Activated naive CD8-positive, alpha-beta T cell (primary cell): ENCODE data around the gene NMT1.
"Not testable (repeated sequence)": the region's sequence is repeated elsewhere in the genome, so short reads cannot be mapped to it uniquely, and the experiment has no call there.

Source experiments
- H3K27ac Mint-ChIP-seq: one replicate; pipeline ENCODE4 v1.8.0; 2021; ENCODE audit warnings: mixed read lengths
- H3K27me3 Mint-ChIP-seq: one replicate; pipeline ENCODE4 v1.8.0; 2021; ENCODE audit warnings: mixed read lengths
- H3K36me3 Mint-ChIP-seq: one replicate; pipeline ENCODE4 v1.8.0; 2021; ENCODE audit warnings: mixed read lengths
- H3K4me1 Mint-ChIP-seq: one replicate; pipeline ENCODE4 v1.8.0; 2021; ENCODE audit warnings: low read depth, mixed read lengths
- H3K4me3 Mint-ChIP-seq: one replicate; pipeline ENCODE4 v1.8.0; 2021; ENCODE audit warnings: mild to moderate bottlenecking, mixed read lengths
- H3K9me3 Mint-ChIP-seq: one replicate; pipeline ENCODE4 v1.8.0; 2021; ENCODE audit warnings: low read depth, mixed read lengths

Gene NMT1

DNA sequence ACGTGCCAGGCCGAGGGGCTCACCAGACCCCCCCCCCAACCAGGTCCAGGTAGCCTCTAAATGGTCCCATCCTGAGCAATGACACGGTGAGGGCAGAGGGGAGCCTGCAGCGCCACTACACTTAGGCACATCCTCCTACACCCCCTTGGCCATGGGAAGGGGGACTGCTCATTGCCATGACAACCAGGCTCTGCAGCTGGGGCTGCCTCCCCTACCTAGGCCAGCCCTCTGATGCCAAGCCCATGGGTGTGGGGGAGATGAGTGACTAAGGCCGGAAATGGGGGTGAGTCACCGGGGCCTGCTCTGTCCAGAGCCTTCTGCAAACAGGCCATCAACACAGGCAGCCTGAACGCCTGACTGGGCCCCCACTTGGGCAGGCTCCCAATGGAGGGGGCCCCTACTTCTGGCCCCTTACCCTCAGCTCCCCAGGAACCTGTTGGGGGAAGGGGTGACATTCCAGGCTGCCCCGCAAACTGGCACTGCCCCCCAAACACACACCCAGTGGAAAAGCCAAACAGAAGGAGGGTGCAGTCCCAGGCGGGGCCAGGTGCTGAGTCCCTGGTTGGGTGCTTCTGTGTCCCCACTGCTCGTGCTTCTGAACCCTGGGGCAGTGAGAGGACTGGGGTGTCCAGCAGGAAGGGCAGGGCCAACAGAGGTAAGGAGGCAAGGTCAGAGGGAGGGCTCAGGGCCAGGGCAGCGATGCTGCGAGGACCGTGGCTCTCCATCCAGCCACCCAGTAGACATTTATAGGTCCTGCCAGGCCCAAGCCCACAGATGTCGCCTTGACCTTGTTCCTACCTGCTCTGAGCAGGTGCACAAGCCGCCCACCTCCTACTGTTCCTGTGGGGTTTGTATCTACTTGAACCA lies 63.0 kb downstream of the NMT1 start:
- peaks cover 2% of the 10 kb centered on the region for H3K4me1 Mint-ChIP-seq
- no peaks in the 10 kb centered on the region for H3K27me3 Mint-ChIP-seq
- no peaks in the 10 kb centered on the region for H3K9me3 Mint-ChIP-seq
- no peak overlapping the region for H3K27ac Mint-ChIP-seq
- H3K36me3 Mint-ChIP-seq: no peaks in the 10 kb centered on the region
- no peak overlapping the region for H3K4me3 Mint-ChIP-seq

DNA sequence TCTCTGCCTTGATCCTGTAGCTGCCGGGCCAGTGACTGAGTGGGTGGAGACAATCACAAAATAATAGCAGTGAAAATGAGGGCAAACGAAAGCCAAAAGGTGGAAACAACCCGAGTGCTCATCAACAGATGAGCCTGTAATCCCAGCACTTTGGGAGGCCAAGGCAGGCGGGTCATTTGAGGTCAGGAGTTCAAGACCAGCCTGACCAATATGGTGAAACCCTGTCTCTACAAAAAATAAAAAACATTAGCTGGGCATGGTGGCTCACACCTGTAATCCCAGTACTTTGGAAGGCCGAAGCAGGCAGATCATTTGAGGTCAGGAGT lies 63.6 kb downstream of the NMT1 start:
- not testable (repeated sequence) for H3K9me3 Mint-ChIP-seq, H3K27ac Mint-ChIP-seq, H3K36me3 Mint-ChIP-seq, H3K4me3 Mint-ChIP-seq, H3K4me1 Mint-ChIP-seq, H3K27me3 Mint-ChIP-seq

DNA sequence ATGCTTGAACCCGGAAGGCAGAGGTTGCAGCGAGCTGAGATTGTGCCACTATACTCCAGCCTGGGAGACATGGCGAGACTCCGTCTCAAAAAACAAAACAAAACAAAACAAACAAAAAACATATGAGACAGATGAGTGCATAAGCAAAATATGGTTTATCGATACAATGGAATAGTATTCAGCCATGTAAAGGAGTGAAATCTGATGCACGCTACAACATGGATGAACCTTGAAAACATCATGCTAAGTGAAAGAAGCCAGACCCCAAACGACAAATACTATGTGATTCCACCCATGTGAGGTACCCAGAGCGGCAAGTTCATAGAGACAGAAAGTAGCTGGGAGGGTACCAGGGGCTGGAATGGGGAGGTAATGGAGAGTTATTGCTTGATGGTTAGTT lies 64.4 kb downstream of the NMT1 start:
- Mint-ChIP-seq H3K36me3 (no peaks in the 10 kb centered on the region), H3K4me1 (peaks cover 2% of the 10 kb centered on the region), H3K27ac (no peak overlapping the region), H3K9me3 (no peaks in the 10 kb centered on the region), H3K27me3 (no peaks in the 10 kb centered on the region), H3K4me3 (no peak overlapping the region)

DNA sequence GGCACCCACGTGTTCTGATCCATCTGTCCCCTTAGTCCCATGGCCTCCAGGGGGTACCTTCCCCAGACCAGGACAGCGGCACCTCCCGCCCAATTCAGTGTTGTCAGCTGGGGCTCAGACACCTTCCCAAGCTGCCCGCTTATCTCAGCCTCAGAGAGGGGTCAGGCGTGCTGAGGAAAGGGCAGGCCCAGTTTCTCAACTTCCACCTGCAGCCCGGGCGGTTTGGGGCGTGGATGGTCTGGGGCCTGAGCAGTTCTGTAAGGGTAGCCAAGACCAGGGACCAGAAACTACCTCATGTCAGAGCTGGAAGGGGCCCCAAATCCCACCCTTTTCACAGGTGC lies 66.1 kb downstream of the NMT1 start:
- Mint-ChIP-seq H3K27ac (no peak overlapping the region), H3K36me3 (no peaks in the 10 kb centered on the region), H3K9me3 (no peaks in the 10 kb centered on the region), H3K27me3 (no peaks in the 10 kb centered on the region), H3K4me1 (peaks cover 4% of the 10 kb centered on the region), H3K4me3 (no peak overlapping the region)

DNA sequence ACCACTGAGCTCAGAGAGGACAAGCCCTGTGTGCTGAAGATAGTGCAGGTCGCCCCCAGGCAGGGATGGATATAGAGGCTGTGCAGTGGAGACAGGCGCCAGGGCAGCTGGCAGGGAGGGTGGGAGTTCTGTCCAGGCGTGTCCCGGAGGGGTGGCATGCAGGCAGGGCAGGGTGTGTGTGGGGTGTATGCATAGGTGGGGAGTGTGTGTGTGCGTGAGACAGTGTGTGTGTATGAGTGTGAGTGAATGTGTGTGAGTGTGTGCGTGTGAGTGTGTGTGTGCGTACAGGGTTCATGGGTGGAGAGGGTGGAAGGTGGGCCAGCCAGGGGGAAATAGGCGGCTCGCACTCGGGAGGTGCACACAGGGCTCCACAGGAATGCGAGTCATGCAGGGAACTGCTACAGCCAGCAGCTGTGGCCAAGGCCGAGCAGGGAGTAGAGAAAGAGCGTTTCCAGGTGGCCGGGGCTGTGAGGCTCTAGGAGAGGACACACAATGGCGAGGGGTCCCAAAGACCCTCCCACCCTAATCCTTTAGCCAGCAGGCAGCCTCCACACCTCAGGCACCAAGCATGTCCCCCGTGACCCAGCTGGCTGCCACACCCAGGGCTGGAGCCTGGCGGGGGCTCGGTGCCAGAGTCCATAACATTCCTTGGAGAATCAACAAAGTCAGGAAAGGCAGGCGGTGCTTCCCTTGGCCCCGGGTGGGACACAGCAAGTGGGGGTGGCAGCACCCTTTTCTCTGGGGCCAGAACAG lies 66.6 kb downstream of the NMT1 start:
- Mint-ChIP-seq H3K27ac (no peak overlapping the region), H3K36me3 (no peaks in the 10 kb centered on the region), H3K27me3 (no peaks in the 10 kb centered on the region), H3K9me3 (no peaks in the 10 kb centered on the region), H3K4me3 (no peak overlapping the region), H3K4me1 (peaks cover 4% of the 10 kb centered on the region)

DNA sequence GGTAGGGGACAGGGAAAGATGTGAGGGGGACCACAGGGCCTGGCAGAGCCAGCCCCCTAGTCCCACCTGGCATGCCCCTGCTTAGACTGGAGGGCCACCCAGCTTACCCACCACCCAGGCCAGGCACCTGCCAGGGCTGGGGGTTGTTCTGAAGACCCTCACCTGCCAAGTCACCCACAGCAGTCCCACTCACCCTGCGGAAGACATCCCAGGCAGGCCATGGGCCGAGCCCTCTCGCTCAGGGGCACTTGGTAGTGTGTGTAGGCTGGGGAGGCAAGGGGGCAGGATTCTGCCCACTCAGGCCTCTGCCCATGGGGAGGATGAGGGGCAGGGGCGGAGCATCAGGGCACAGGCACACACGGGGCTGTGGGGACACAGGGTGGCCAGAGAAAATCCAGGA lies 67.2 kb downstream of the NMT1 start:
- no peaks in the 10 kb centered on the region for H3K9me3 Mint-ChIP-seq
- no peaks in the 10 kb centered on the region for H3K27me3 Mint-ChIP-seq
- H3K4me3 Mint-ChIP-seq: no peak overlapping the region
- H3K36me3 Mint-ChIP-seq: no peaks in the 10 kb centered on the region
- peaks cover 4% of the 10 kb centered on the region for H3K4me1 Mint-ChIP-seq
- no peak overlapping the region for H3K27ac Mint-ChIP-seq

DNA sequence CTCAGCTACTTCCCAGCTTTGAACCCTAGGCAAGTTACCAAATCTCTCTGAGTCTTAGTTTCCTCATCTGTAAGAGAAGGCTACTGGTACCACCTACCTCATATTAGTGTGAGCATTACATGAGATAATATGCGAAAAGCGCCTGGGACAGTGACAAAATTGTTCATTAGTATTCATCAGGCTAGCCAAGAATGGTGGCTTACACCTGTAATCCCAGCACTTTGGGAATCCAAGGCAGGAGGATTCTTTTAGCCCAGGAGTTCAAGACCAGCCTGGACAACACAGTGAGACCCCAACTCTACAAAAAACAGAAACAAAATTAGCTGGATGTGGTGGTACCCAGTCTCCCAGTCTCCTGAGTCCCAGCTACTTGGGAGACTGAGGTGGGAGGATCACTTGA lies 67.9 kb downstream of the NMT1 start:
- H3K9me3 Mint-ChIP-seq: no peaks in the 10 kb centered on the region
- no peak overlapping the region for H3K27ac Mint-ChIP-seq
- H3K4me3 Mint-ChIP-seq: no peak overlapping the region

DNA sequence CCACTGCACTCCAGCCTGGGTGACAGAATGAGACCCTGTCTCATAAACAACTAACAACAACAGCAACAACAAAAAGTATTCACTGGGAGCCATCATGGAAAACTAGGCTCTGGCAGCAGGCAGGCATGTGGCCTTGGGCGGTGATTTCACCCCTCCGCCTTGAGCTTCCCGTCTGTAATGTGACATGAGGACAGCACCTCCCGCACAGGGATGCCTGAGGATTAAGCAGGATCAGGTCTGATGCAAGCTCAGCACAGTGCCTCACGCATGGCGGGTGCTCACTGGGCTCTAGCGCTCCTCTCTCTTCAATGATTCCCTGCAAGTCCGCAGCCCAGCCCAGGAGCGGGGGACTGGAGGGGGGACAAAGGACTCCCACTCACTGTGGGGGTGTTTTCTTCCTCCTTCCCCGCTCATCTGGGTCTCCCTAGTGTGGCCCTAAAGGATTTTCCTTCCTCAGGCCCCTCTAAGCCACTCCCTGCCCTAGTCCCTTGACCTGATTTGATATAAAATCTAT lies 68.4 kb downstream of the NMT1 start:
- Mint-ChIP-seq H3K4me1 (peaks cover 8% of the 10 kb centered on the region), H3K27ac (no peak overlapping the region), H3K27me3 (no peaks in the 10 kb centered on the region), H3K36me3 (no peaks in the 10 kb centered on the region), H3K4me3 (no peak overlapping the region), H3K9me3 (no peaks in the 10 kb centered on the region)

More for the DNA sequence above, 67.9 kb downstream of the NMT1 start:
- H3K36me3 Mint-ChIP-seq: no peaks in the 10 kb centered on the region
- H3K27me3 Mint-ChIP-seq: no peaks in the 10 kb centered on the region
- peaks cover 8% of the 10 kb centered on the region for H3K4me1 Mint-ChIP-seq

DNA sequence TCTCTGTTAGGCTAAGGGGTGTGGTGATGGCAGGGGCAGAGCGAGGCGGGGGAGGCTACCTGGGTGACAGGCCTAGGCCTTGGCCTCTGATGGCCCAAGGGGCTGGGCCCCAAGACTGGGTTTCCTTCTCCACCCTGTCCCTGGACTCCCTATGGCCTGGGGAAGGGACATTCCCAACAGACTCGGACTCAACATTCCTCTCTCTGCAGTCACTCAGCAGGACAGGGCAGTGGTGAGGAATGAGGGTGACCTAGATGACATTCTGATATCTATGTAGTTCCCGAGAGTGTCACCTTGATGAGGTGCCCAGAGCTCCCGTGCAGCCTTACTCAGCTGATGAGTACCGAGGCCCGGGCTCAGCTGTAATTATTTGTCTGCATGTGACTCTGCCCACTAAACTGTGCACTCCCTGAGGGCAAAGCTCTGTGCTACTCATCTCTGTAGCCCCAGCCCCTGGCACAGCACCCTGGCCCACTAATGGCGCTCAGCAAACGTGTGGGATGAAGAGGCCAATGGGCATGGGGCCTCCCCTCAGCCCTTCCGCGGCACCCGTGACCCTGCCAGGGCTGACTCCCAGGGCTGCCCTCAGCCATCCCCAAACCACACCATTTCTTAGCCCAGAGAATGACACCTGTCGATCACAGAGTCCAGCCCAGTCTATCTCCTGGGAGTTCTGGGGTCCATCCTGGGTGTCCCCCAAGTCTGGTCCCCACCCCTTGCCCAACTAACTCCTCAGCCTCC lies 69.0 kb downstream of the NMT1 start:
- no peaks in the 10 kb centered on the region for H3K36me3 Mint-ChIP-seq
- H3K27me3 Mint-ChIP-seq: no peaks in the 10 kb centered on the region
- H3K27ac Mint-ChIP-seq: no peak overlapping the region
- no peak overlapping the region for H3K4me3 Mint-ChIP-seq
- H3K4me1 Mint-ChIP-seq: peaks cover 8% of the 10 kb centered on the region
- no peaks in the 10 kb centered on the region for H3K9me3 Mint-ChIP-seq

DNA sequence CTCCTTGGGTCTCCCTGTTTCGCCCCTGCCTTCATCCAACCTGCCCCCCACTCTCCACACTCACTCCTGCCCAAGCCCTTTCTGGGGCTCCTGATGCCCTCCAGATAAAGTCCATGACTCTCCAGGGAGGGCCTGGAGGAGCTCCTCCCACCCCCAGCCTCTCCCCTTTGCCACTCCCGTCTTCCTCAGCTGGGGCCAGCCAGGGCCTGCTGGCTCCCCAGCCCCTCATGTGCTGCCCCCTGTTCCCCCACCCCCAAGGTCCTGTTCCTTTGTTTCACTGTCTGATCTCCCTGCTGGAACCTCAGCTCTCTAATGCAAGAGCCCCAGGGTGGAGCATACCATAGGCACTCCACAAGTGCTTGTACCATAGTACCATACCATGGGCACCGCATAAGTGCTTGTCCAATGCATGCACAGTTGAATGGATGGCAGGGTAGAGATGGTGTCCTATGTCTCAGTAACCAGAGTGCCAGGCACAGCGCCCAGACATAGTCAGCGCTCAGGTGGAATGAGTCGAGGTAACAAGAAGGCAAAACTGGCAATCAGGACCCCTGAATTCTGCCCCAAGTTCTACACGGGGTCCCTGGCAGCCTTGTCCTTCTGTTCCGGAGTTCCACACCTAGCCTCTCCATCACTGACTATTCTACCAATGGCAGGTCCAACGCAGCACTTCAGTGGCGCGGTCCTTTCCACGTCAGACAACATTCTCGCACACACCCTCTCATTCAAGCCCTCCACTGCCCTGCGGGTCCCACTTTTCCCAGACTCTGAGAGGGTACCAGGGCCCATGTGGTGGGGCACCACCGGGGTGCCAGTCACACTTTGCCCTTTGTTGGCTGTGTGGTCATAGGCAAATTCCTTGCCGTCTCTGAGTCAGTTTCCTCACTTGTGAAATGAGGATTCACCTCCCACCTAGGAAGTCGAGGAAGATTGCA lies 69.8 kb downstream of the NMT1 start:
- Mint-ChIP-seq H3K4me1 (peaks cover 12% of the 10 kb centered on the region), H3K27me3 (no peaks in the 10 kb centered on the region), H3K36me3 (no peaks in the 10 kb centered on the region), H3K4me3 (peak overlapping the region; percentile 54), H3K27ac (no peak overlapping the region), H3K9me3 (no peaks in the 10 kb centered on the region)

DNA sequence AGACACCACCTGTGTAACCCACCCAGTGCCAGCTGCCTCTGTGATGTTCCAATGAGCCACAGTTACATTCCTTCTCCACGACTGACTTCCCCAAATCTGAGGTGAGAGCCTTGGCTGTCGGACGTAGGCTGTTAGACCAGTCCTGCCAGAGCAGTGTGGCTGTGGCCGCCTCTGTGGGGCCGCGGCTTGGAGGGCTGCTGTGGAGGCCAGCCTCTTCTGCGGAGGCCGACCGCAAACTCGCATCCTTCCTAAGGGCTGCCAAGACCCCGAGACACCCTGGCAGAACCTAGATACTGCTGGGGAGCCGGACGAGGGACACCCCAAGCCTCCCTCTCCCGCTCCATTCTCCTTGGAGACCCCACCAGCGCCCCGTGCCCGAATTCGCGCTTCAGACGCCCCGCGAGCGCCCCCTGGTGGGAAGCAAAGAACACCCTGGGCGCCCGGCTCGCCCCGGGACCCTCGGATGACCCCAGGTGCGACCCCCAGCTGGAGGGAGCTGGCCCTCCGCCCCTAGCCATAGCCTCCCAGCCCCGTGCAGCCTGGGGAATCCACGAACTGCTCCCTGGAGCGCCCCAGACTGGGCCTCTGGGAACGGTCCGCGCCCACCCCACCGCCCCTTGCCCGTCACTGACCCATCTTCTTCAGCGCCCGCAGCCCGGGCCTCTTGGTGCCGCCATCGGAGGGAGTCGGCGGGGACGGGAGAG lies 70.7 kb downstream of the NMT1 start:
- no peaks in the 10 kb centered on the region for H3K27me3 Mint-ChIP-seq
- H3K27ac Mint-ChIP-seq: no peak overlapping the region
- H3K4me1 Mint-ChIP-seq: peaks cover 20% of the 10 kb centered on the region
- no peaks in the 10 kb centered on the region for H3K36me3 Mint-ChIP-seq
- peak overlapping the region; percentile 54 for H3K4me3 Mint-ChIP-seq
- no peaks in the 10 kb centered on the region for H3K9me3 Mint-ChIP-seq

DNA sequence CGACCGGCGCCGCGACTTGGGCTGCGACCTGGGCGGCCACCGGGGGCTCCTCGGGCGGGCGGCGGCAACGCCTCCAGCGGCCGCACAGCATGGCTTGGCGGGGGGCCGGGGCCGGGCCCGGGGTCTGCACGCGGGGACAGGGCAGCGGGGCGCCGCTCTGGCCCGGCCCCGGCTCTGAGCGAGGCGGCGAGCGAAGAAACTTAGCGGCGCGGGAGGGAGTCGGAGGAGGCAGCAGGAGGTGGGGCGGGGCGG lies 71.1 kb downstream of the NMT1 start, which contains the start of gene PLCD3:
Gene PLCD3 (minus strand): TSS at position 196 of the 252 bp plus-strand sequence. CDS start 105 bp downstream, at position 91.
- Mint-ChIP-seq H3K27me3 (no peaks in the 10 kb centered on the region), H3K27ac (peak within 1 kb of the TSS; percentile 16), H3K4me1 (peaks cover 21% of the 10 kb centered on the region), H3K9me3 (no peaks in the 10 kb centered on the region), H3K4me3 (peak within 1 kb of the TSS; percentile 86), H3K36me3 (no peaks in the 10 kb centered on the region)

DNA sequence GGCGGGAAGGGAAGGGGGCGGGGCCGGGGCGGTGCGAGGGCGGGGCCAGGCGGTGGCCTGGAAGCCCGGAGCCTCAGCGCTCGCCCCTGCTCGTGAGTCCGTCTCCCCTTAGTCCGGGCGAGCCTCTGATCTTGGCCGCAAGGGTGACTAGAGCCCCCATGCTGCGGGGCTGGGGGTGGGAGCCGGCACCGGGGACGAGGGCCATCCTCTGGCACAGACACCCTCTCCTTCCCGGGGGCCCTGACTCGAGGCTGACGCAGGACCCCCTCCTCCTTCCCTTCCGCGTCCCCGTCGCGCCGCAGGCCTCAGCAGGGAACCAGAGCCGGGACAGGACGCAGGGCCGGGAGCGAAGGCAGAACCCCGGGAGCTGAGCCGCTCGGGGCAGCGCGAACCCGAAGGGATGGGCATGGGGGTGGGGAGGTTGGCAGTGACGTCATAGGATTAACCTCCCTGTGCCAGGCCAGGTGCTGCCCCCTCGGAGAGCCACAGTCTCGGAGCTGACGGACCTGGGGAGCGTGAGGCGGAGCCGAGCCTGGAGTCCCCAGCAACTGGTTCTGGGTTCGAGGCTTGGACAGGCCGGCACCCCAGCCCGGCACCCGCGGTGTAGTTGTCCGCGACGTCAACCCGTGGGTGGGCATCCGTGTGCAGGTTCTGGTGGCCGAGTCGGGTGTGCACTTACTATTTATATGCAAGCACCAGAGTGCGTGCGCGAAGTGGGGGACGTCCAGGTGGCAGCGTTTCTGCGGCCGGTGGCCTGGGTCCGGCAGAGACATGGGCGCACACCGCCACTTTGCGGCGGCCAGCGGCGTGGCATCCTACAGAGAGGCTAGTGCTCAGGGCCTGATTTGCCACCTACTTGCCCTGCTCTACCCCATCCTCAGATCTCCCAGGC lies 71.7 kb downstream of the NMT1 start:
- H3K4me3 Mint-ChIP-seq: peak overlapping the region; percentile 86
- no peaks in the 10 kb centered on the region for H3K9me3 Mint-ChIP-seq
- peaks cover 23% of the 10 kb centered on the region for H3K4me1 Mint-ChIP-seq
- H3K27ac Mint-ChIP-seq: peak overlapping the region; percentile 16
- H3K36me3 Mint-ChIP-seq: no peaks in the 10 kb centered on the region
- H3K27me3 Mint-ChIP-seq: no peaks in the 10 kb centered on the region
